Ascending aorta (tissue), 2 donors: ENCODE results near the gene PEF1. TPM values are rescaled to one million over a fixed set of nuclear protein-coding genes. Genes with fewer than 3 reads are reported as not detected.

Source experiments
- DNase-seq, 2 donors: peaks; one replicate each; pipeline ENCODE4 v3.0.0-alpha.2; 2019; ENCODE audit warnings: low spot score in 2 of 2
- H3K27ac ChIP-seq, 2 donors: fragments of 200-600 bp; sonication (generic); one replicate each; pipeline ENCODE4 v1.5.1; 2016 to 2017; ENCODE audit warnings: mild to moderate bottlenecking in 1 of 2
- H3K27me3 ChIP-seq: fragments of 200-600 bp; sonication (generic); one replicate; pipeline ENCODE4 v1.5.1; 2017
- H3K36me3 ChIP-seq, 2 donors: fragments of 200-600 bp; sonication (generic); one replicate each; pipeline ENCODE4 v1.5.1; 2016
- H3K4me1 ChIP-seq, 2 donors: fragments of 200-600 bp; sonication (generic); one replicate each; pipeline ENCODE4 v1.5.1; 2016 to 2017; ENCODE audit warnings: mild to moderate bottlenecking in 1 of 2
- H3K4me3 ChIP-seq, 2 donors: fragments of 200-600 bp; sonication (generic); one replicate each; pipeline ENCODE4 v1.5.1; 2016 to 2017; ENCODE audit warnings: mild to moderate bottlenecking in 1 of 2
- H3K9me3 ChIP-seq, 2 donors: fragments of 200-600 bp; sonication (generic); one replicate each; pipeline ENCODE4 v1.5.1; 2016
- intact Hi-C: fragments of 100-400 bp; cut with DNase I; formaldehyde crosslinking; loops from one replicate; pipeline ENCODE4 v1.15.1; 2023
- total RNA-seq: library from RNA; depleted of rRNA; stranded (reverse); fragments of >200 nt; gene quantifications from one replicate; pipeline ENCODE4 v1.1.0, GENCODE V29; 2016
- TF ChIP-seq, protein P1 (sequence below), 3 experiments: fragments of 200-600 bp in 2 of 3; fragments of 450-650 bp in 1 of 3; sonication (generic) in 2 of 3; IDR thresholded peaks; one replicate each; pipeline ENCODE4 v1.5.1; 2016 to 2019; ENCODE audit warnings: antibody characterized with exemption in 3 of 3, mild to moderate bottlenecking in 1 of 3, moderate library complexity in 1 of 3

The PEF1 gene
- total RNA-seq, 1 donor from 2014 or later: 340 TPM

DNA sequence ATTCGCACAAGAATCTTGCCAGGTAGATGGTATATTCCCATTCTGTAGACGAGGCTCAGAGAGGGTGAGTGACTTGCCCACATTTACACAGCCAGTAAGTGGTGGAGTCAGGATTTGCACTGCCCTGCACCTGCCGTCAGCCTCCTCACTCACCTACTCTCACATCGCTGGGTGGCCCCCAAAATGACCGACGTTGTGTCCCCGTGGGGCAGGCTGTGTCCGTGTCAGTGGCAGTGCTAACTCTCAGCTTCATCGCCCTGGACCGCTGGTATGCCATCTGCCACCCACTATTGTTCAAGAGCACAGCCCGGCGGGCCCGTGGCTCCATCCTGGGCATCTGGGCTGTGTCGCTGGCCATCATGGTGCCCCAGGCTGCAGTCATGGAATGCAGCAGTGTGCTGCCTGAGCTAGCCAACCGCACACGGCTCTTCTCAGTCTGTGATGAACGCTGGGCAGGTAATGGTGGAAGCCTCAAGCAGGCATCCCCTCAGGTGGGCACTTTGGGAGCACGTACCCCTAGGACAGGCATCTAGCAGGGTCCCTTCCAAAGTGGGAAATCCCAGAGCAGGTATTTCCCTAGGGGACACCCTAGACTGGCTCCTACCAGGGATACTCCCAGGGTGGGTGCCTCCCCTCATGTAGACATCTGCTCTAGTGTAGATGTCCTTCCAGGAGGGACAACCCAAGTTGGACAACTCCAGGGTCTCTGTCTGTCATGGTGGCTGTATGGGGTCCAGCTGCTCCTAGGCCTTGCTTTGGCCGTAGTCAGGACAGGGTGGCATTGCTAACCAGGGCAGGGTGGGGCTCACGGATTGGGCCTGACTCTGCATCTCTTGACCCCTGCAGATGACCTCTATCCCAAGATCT lies 23.8 kb downstream of the PEF1 start:
- intact Hi-C loops: no loop called here
- Histone ChIP-seq H3K4me3 (no peak overlapping the region), H3K9me3 (no peaks in the 10 kb centered on the region), H3K4me1 (peaks cover 6 to 22% of the 10 kb centered on the region in 2 donors), H3K27ac (no peak overlapping the region), H3K36me3 (no peaks in the 10 kb centered on the region), H3K27me3 (no peaks in the 10 kb centered on the region)
- TF ChIP-seq, protein P1, sequence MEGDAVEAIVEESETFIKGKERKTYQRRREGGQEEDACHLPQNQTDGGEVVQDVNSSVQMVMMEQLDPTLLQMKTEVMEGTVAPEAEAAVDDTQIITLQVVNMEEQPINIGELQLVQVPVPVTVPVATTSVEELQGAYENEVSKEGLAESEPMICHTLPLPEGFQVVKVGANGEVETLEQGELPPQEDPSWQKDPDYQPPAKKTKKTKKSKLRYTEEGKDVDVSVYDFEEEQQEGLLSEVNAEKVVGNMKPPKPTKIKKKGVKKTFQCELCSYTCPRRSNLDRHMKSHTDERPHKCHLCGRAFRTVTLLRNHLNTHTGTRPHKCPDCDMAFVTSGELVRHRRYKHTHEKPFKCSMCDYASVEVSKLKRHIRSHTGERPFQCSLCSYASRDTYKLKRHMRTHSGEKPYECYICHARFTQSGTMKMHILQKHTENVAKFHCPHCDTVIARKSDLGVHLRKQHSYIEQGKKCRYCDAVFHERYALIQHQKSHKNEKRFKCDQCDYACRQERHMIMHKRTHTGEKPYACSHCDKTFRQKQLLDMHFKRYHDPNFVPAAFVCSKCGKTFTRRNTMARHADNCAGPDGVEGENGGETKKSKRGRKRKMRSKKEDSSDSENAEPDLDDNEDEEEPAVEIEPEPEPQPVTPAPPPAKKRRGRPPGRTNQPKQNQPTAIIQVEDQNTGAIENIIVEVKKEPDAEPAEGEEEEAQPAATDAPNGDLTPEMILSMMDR (IDR thresholded peaks at IDR 0.05): no peak
- no peak for DNase-seq

GRCh38 chr1:31618916-31619846 lies 25.5 kb downstream of the PEF1 start:
- Histone ChIP-seq H3K4me1 (peaks cover 4 to 24% of the 10 kb centered on the region in 2 donors), H3K4me3 (no peak overlapping the region), H3K36me3 (no peaks in the 10 kb centered on the region), H3K27me3 (no peaks in the 10 kb centered on the region), H3K9me3 (no peaks in the 10 kb centered on the region), H3K27ac (no peak overlapping the region)
- intact Hi-C loops: loop anchor here (2.0 kb wide), 1 partner anchor 54 kb away; no protein-coding TSS in a partner anchor
- DNase-seq: no peak
- TF ChIP-seq, protein P1 (IDR thresholded peaks at IDR 0.05): no peak

GRCh38 chr1:31617916-31618746 lies 26.5 kb downstream of the PEF1 start:
- H3K36me3 ChIP-seq: no peaks in the 10 kb centered on the region
- H3K27ac ChIP-seq: no peak overlapping the region
- no peak for DNase-seq
- intact Hi-C loops: loop anchor here (2.0 kb wide), 1 partner anchor 53 kb away; no protein-coding TSS in a partner anchor
- no peaks in the 10 kb centered on the region for H3K9me3 ChIP-seq
- TF ChIP-seq, protein P1 (IDR thresholded peaks at IDR 0.05): peak; percentile 83 to 92 (median 92)
- H3K4me1 ChIP-seq: peaks cover 4 to 28% of the 10 kb centered on the region in 2 donors
- no peaks in the 10 kb centered on the region for H3K27me3 ChIP-seq
- H3K4me3 ChIP-seq: peak overlapping the region; percentile 47 to 73

- Histone ChIP-seq H3K27me3 (no peaks in the 10 kb centered on the region), H3K36me3 (no peaks in the 10 kb centered on the region), H3K4me1 (peaks cover 3 to 28% of the 10 kb centered on the region in 2 donors), H3K4me3 (peak within 1 kb of the TSS; percentile 47 to 73), H3K9me3 (no peaks in the 10 kb centered on the region), H3K27ac (no peak within 1 kb of the TSS)
- DNase-seq: no peak
- TF ChIP-seq, protein P1 (IDR thresholded peaks at IDR 0.05): no peak
- intact Hi-C loops: no loop called here
These were observed 27.3 kb downstream of the PEF1 start, which contains the start of gene HCRTR1 for GRCh38 chr1:31617218-31617915. TSS of gene HCRTR1 (plus strand) at chr1:31617689. CDS start at chr1:31619193, 1,504 bp downstream.
